IPS-18a (cell line): Measurements from ENCODE around the gene RNF212.

Experiments
- H3K27ac ChIP-seq: one replicate; pipeline ENCODE4 v1.5.1; 2013; ENCODE audit warnings: low read length
- H3K27me3 ChIP-seq: one replicate; pipeline ENCODE4 v1.6.1; 2013; ENCODE audit warnings: mild to moderate bottlenecking, low read length; ENCODE audit not compliant: control insufficient read depth, insufficient read depth
- H3K36me3 ChIP-seq: one replicate; pipeline ENCODE4 v1.6.1; 2013; ENCODE audit warnings: low read depth, low read length; ENCODE audit not compliant: control insufficient read depth
- H3K4me1 ChIP-seq: one replicate; pipeline ENCODE4 v1.6.1; 2013; ENCODE audit warnings: low read depth, low read length; ENCODE audit not compliant: control insufficient read depth
- H3K4me3 ChIP-seq: one replicate; pipeline ENCODE4 v1.5.1; 2013; ENCODE audit warnings: low read length
- H3K9ac ChIP-seq: one replicate; pipeline ENCODE4 v1.6.1; 2013; ENCODE audit warnings: mild to moderate bottlenecking, low read length, moderate library complexity
- H3K9me3 ChIP-seq: one replicate; pipeline ENCODE4 v1.6.1; 2013; ENCODE audit warnings: low read depth, low read length; ENCODE audit not compliant: control insufficient read depth

Gene RNF212

DNA sequence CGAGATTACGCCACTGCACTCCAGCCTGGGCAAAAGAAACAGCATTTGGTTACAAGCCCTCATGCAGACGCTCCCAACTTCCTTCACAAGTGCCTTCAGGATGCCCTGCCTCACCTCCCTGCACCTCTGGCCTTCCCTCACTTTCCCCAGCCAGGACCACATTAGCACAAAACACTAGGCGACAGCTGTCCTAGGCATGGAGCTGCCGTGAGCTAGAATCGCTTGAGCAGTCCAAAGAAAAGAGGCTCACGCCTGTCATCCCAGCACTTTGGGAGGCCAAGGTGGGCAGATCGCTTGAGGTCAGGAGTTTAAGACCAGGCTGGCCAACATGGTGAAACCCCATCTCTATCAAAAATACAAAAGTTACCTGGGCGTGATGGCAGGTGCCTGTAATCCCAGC, 15.8 kb downstream of the RNF212 start:
- no peak overlapping the region for H3K9ac ChIP-seq
- no peaks in the 10 kb centered on the region for H3K9me3 ChIP-seq
- no peak overlapping the region for H3K27ac ChIP-seq
- H3K4me1 ChIP-seq, result no peaks in the 10 kb centered on the region
- no peak overlapping the region for H3K4me3 ChIP-seq
- H3K36me3 ChIP-seq, result no peaks in the 10 kb centered on the region
- no peaks in the 10 kb centered on the region for H3K27me3 ChIP-seq

DNA sequence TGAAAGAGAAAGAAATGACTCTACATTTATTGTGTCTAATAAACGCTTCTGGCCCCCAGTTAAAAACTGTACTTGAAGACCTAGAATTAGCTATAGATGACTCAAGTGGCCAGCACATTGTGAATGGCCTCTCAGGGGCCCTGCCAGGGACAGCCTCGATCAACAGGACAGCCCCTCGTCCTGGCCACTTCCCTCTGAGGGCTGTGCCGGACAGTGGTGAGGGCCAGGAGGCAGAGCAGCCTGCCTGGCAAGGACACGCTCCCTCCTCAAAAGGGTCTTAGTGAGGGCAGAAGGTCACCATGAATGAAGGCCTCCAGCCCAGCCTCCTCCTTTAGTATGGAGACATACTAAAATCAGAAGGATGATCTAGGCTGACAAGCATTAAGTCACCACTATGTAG, 16.5 kb downstream of the RNF212 start:
- no peaks in the 10 kb centered on the region for H3K4me1 ChIP-seq
- no peaks in the 10 kb centered on the region for H3K27me3 ChIP-seq
- H3K4me3 ChIP-seq, result no peak overlapping the region
- H3K27ac ChIP-seq, result no peak overlapping the region
- no peaks in the 10 kb centered on the region for H3K9me3 ChIP-seq
- no peak overlapping the region for H3K9ac ChIP-seq
- no peaks in the 10 kb centered on the region for H3K36me3 ChIP-seq

DNA sequence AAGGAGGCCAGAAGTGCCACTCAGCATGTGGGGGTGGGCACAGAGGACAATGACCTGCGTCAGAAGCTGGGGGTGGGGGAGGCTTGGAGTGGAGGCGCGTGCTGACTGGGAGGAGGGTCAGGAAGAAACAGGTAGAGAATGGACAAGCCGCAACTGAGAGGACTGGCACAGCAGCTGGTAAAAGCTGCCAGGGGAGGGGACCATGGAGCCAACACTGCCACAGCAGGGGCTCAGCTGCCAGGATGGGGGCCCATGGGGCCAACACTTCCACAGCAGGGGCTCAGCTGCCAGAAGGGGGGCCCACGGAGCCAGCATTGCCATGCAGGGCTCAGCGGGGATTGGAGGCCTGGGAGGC, 19.1 kb downstream of the RNF212 start:
- H3K9me3 ChIP-seq, result no peaks in the 10 kb centered on the region
- no peaks in the 10 kb centered on the region for H3K4me1 ChIP-seq
- H3K27ac ChIP-seq, result no peak overlapping the region
- no peak overlapping the region for H3K9ac ChIP-seq
- no peaks in the 10 kb centered on the region for H3K27me3 ChIP-seq
- no peaks in the 10 kb centered on the region for H3K36me3 ChIP-seq
- no peak overlapping the region for H3K4me3 ChIP-seq

- Histone ChIP-seq H3K4me1 (no peaks in the 10 kb centered on the region), H3K9me3 (no peaks in the 10 kb centered on the region), H3K36me3 (no peaks in the 10 kb centered on the region), H3K27me3 (no peaks in the 10 kb centered on the region), H3K9ac (no peak overlapping the region), H3K4me3 (no peak overlapping the region), H3K27ac (no peak overlapping the region)
These were observed 19.7 kb downstream of the RNF212 start for GRCh38 chr4:1093391-1094335.

DNA sequence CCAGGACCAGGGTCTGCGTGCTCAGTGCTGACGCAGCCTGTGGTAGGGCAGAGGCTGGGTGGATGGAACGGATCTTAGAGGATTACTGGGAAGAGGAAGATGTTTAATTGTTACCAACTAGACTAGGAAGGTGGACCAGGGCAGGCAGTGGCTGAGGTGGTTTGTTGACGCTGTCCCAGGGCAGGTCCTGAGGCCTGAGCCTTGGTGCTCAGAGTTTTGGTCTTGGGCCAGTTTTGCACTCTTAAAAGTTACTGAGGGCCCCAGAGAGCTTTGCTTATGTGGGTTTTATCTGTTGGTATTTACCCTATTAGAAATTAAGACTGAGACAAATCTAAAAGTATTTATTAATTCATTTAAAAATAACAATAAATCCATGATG, 20.4 kb downstream of the RNF212 start:
- Histone ChIP-seq H3K27ac (no peak overlapping the region), H3K27me3 (no peaks in the 10 kb centered on the region), H3K36me3 (no peaks in the 10 kb centered on the region), H3K4me1 (no peaks in the 10 kb centered on the region), H3K4me3 (no peak overlapping the region), H3K9ac (no peak overlapping the region), H3K9me3 (no peaks in the 10 kb centered on the region)

DNA sequence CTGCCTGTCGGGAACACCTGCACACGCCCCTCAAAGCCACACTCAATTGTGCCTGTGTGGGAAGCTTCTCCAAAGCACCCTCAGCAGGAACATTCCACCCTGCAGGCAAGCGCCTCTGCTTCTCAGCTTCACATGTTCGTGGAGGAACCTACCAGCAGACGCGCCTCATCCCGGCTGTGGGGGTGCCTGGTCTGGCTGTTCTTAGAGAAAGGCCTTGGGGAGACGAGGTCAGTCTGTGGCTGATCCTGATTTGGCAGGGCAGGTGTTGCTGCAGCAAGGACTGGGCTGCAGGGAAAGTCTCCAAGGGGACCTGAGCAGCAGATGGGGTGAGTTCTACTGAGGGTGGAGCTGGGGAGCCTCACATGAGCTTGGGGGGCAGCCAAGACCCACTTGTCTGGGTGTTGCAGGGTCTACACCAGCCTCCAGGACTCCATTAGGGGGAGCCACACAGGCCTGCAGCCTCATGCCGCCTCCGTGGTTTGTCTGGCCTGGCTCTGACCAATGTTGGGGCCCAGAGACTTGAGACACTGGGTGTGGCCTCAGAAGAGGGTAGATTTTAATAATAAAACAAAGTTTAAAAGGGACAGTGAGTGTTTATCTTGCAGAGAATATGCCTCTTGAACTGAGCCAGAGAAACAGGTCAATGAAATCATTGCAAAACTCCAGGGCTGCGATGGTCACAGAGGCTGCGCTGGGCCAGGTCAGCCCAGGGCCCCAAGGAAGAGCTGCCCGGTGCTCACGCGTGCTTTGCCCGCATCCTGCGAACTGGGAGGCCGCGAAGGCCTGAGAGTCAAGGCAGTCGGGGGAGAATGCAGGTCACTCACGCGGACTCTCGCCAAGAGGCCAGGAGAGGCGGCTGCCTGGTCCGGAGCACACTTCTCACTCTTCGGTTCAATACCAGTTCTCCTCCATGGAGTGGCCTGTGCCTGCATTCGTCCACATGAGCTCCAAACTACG, 21.1 kb downstream of the RNF212 start:
- Histone ChIP-seq H3K9ac (no peak overlapping the region), H3K4me3 (no peak overlapping the region), H3K4me1 (no peaks in the 10 kb centered on the region), H3K36me3 (no peaks in the 10 kb centered on the region), H3K9me3 (no peaks in the 10 kb centered on the region), H3K27ac (no peak overlapping the region), H3K27me3 (no peaks in the 10 kb centered on the region)

GRCh38 chr4:1091561-1091995, 21.8 kb downstream of the RNF212 start:
- Histone ChIP-seq H3K27ac (no peak overlapping the region), H3K4me3 (no peak overlapping the region), H3K9ac (no peak overlapping the region), H3K9me3 (no peaks in the 10 kb centered on the region), H3K36me3 (no peaks in the 10 kb centered on the region), H3K4me1 (no peaks in the 10 kb centered on the region), H3K27me3 (no peaks in the 10 kb centered on the region)

GRCh38 chr4:1090465-1091440, 22.6 kb downstream of the RNF212 start:
- Histone ChIP-seq H3K27ac (no peak overlapping the region), H3K4me1 (no peaks in the 10 kb centered on the region), H3K9ac (no peak overlapping the region), H3K27me3 (no peaks in the 10 kb centered on the region), H3K36me3 (no peaks in the 10 kb centered on the region), H3K4me3 (no peak overlapping the region), H3K9me3 (no peaks in the 10 kb centered on the region)

DNA sequence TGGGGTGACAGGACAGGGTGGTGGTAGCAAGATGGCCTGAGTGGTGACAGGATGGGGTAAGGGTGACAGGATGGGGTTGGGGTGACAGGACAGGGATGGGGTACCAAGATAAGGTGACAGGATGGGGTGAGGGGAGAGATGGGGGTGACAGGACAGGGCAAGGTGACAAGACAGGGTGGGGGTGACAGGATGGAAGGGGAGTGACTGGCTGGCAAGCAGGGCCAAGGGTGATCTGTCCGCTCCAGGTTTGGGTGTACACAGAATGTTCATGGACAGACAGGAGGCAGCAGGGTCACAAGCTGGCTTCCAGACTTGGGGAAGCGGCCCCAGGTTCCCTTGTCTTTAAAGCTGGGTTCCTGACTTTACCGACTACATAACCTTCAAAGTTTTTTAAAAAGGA, 23.3 kb downstream of the RNF212 start:
- Histone ChIP-seq H3K27ac (no peak overlapping the region), H3K9ac (no peak overlapping the region), H3K27me3 (no peaks in the 10 kb centered on the region), H3K4me3 (no peak overlapping the region), H3K36me3 (no peaks in the 10 kb centered on the region), H3K4me1 (no peaks in the 10 kb centered on the region), H3K9me3 (no peaks in the 10 kb centered on the region)

DNA sequence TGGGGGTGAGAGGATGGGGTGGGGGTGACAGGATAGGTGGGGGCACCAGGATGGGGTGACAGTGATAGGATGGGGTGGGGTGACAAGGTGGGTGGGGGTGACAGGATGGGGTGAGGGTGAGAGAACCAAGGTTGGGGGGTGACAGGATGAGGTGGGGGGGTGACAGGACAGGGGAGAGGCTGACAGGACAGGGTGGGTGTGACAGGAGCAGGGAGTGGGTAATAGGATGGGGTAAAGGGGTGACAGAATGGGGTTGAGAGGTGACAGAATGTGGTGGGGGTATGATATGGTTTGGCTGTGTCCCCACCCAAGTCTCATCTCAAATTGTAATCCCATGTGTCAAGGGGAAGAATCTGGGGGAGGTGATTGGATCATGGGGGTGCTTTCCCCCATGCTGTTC, 26.0 kb downstream of the RNF212 start:
- H3K4me1 ChIP-seq, result no peaks in the 10 kb centered on the region
- H3K9me3 ChIP-seq, result no peaks in the 10 kb centered on the region
- H3K9ac ChIP-seq, result no peak overlapping the region
- no peaks in the 10 kb centered on the region for H3K36me3 ChIP-seq
- H3K27me3 ChIP-seq, result no peaks in the 10 kb centered on the region
- H3K4me3 ChIP-seq, result no peak overlapping the region
- H3K27ac ChIP-seq, result no peak overlapping the region

DNA sequence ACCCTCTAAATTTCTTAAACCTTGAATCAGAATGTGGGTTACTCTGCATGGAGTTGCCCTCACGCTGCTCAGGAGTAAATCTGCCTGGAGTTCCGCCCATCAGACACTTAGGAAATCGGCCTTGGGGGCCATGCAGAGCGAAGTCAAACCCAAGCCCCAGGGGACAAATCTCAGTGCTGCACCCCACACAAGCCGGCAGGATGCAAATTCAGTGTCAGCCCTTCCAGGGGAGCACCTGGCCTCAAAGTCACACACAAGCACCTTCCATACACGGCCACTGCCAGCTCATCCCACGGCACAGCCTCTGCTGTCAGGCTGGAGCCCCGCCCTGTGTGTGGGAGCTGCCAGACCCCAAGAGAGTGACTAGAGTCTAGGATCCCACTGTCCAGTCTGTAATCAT, 27.4 kb downstream of the RNF212 start:
- Histone ChIP-seq H3K4me3 (no peak overlapping the region), H3K27me3 (no peaks in the 10 kb centered on the region), H3K4me1 (no peaks in the 10 kb centered on the region), H3K27ac (no peak overlapping the region), H3K9ac (no peak overlapping the region), H3K36me3 (no peaks in the 10 kb centered on the region), H3K9me3 (no peaks in the 10 kb centered on the region)
